Measurements from ENCODE around the gene SMIM34. TPM values are rescaled to one million over a fixed set of nuclear protein-coding genes. Genes with fewer than 3 reads are reported as not detected.

Gene SMIM34
- total RNA-seq, 1 donor from 2014 or later: not detected

DNA sequence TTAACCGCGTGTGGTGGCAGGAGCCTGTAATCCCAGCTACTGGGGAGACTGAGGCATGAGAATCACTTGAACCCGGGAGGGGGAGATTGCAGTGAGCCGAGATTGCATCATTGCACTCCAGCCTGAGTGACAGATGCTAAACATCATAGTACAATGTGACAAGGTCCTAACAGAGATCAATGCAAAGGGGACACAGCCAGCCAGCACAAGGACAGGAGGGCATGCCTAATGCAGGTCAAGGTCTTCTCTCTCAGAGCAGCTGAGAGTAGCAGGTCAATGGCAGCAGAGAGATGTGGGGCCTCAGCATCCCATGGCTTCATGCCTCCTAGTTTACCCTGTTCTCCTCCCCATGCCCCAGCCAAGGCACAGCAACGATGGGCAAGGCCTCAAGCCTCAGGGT lies 51.4 kb downstream of the SMIM34 start:
- ATAC-seq: no peak

DNA sequence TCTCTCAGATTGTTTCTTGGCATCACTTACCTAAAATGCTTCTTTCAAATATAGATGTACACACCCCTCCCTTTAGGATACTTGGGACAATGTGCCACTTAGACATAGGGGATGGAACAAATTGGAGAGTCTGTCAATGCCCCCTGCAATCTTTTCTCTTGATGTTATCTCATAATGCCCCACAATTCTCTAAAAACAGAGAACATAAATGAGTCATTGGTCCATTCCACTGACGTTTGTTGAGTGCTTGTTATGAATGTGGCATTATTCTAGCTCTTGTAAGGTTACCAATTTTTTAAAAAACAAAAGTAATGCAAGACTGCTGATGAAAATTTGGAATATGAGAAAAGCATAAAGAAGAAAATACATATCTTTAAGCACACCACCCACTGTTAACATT lies 54.0 kb downstream of the SMIM34 start:
- ATAC-seq: no peak

Other genes starting within 250 kb of the SMIM34 start
- gene KCNE2, start 59.9 kb downstream of the SMIM34 start, total RNA-seq: not detected
- 2.6 TPM for gene SMIM11, start 48.4 kb downstream of the SMIM34 start, total RNA-seq
- gene KCNE1, start 88.3 kb upstream of the SMIM34 start, total RNA-seq: 0.28 TPM
- gene RCAN1, start 191.2 kb upstream of the SMIM34 start, total RNA-seq: 7.5 TPM
- 0.60 TPM for gene CLIC6, start 245.0 kb upstream of the SMIM34 start, total RNA-seq

Data from esophagus mucosa (tissue), 1 donor.